ENCODE results near the gene NUSAP1. TPM values are rescaled to one million over a fixed set of nuclear protein-coding genes. Genes with fewer than 3 reads are reported as not detected.

NUSAP1 gene
- total RNA-seq, 1 experiment from 2014 or later = 158 TPM

GRCh38 chr15:41291065-41291631 is 41.5 kb upstream of the NUSAP1 start:
- H3K4me1 Mint-ChIP-seq = peaks cover 0 to 3% of the 10 kb centered on the region in 2 experiments; a peak in 2 of 4 replicates
- no peak overlapping the region for H4K5ac ChIP-seq (ENCODE audit: insufficient read length, low read depth, low read length)
- H2BK12ac ChIP-seq (ENCODE audit: insufficient read length, low read depth, low read length) = no peak overlapping the region
- H2BK15ac ChIP-seq (ENCODE audit: low read depth, low read length) = no peak overlapping the region
- H2AFZ ChIP-seq (ENCODE audit: low read length) = no peak overlapping the region
- H3K18ac ChIP-seq (ENCODE audit: insufficient read length, low read depth, low read length) = no peak overlapping the region
- H4K91ac ChIP-seq (ENCODE audit: insufficient read length, low read depth, low read length) = no peak overlapping the region
- no peak overlapping the region for H3K9ac ChIP-seq (ENCODE audit: extremely low read depth, insufficient read length, low read length)
- no peak overlapping the region for H2BK20ac ChIP-seq (ENCODE audit: low read depth, low read length, poor library complexity, severe bottlenecking)
- no peak for TF ChIP-seq CTCF (conservative IDR thresholded peaks at IDR 0.05)
- DNase-seq = no peak
- no peaks in the 10 kb centered on the region for H4K20me1 ChIP-seq (ENCODE audit: control insufficient read depth, insufficient read depth, insufficient read length)
- no peaks in the 10 kb centered on the region for H3K9me3 ChIP-seq (ENCODE audit: control insufficient read depth, low read depth, low read length)
- H3K27me3 Mint-ChIP-seq (ENCODE audit: low read depth) = no peaks in the 10 kb centered on the region
- H3K56ac ChIP-seq (ENCODE audit: insufficient read length, low read depth, low read length) = no peak overlapping the region
- H3T11ph ChIP-seq (ENCODE audit: low read length) = no peak overlapping the region
- H3K23me2 ChIP-seq (ENCODE audit: insufficient read length, low read depth, low read length, poor library complexity, severe bottlenecking) = no peaks in the 10 kb centered on the region
- H3K27ac Mint-ChIP-seq = no peak overlapping the region; a peak in 2 of 7 replicates
- H3K4ac ChIP-seq (ENCODE audit: low read depth, low read length) = no peak overlapping the region
- no peak overlapping the region for H2BK5ac ChIP-seq (ENCODE audit: insufficient read length, low read length)
- H3K4me3 Mint-ChIP-seq = no peak overlapping the region
- no peak overlapping the region for H3K4me2 ChIP-seq (ENCODE audit: insufficient read depth, insufficient read length, low read length)
- peaks cover 13% of the 10 kb centered on the region for H3K79me1 ChIP-seq (ENCODE audit: insufficient read depth, low read depth, low read length, poor library complexity, severe bottlenecking)
- no peak overlapping the region for H3K23ac ChIP-seq (ENCODE audit: insufficient read length, low read depth, low read length)
- no peak overlapping the region for H3K27ac ChIP-seq (ENCODE audit: insufficient read length, low read depth, low read length)
- H3K4me1 ChIP-seq (ENCODE audit: insufficient read depth, low read length) = peaks cover 2% of the 10 kb centered on the region; the same call in 1 of the 2 replicates
- no peaks in the 10 kb centered on the region; the same call in none of the 2 replicates for H3K79me2 ChIP-seq (ENCODE audit: insufficient read depth, low read length)
- no peak overlapping the region for H2BK120ac ChIP-seq (ENCODE audit: low read depth, low read length, poor library complexity, severe bottlenecking)
- H4K8ac ChIP-seq (replicated peaks; ENCODE audit: insufficient read length, low read depth, low read length) = no peak overlapping the region
- WGBS (ENCODE audit: extremely low coverage, insufficient read length, low lambda C conversion rate) = no CpG with 5 or more reads among the region's 9 CpGs
- H3K27me3 ChIP-seq (ENCODE audit: insufficient read depth, low read length) = no peaks in the 10 kb centered on the region
- no peaks in the 10 kb centered on the region for H3K9me3 Mint-ChIP-seq
- H3K14ac ChIP-seq (ENCODE audit: insufficient read depth, low read length) = no peak overlapping the region
- peaks cover 35 to 65% (median 55%) of the 10 kb centered on the region in 3 experiments for H3K36me3 Mint-ChIP-seq (ENCODE audit: insufficient read depth in 1 of 3, low read depth in 3 of 3)
- no peak overlapping the region for H2AK5ac ChIP-seq (ENCODE audit: insufficient read length, low read length)
